K562 (cell line): ENCODE results near the gene DCPS. TPM values are rescaled to one million over a fixed set of nuclear protein-coding genes. Genes with fewer than 3 reads are reported as not detected.
A peak's percentile ranks its signal among the peaks of the same experiment; 100 is the strongest.

Experiments
- ADNP ChIP-seq: fragments of 200-800 bp; sonication (Bioruptor generic); IDR thresholded peaks from 2 replicates; pipeline ENCODE4 v1.6.1; 2016; ENCODE audit warnings: missing genetic modification characterization, missing compliant biosample characterization
- ARNT ChIP-seq, 2 experiments: fragments of 450-650 bp; IDR thresholded peaks; 2 replicates each; pipeline ENCODE4 v1.6.1; 2016; ENCODE audit warnings: mild to moderate bottlenecking in 1 of 2
- BHLHE40 ChIP-seq: IDR thresholded peaks from 2 replicates; pipeline ENCODE4 v1.6.1; 2011; ENCODE audit warnings: low read length, improper control_type of control experiment
- BRF1 ChIP-seq: IDR thresholded peaks from 3 replicates; pipeline ENCODE4 v1.6.1; 2011; ENCODE audit warnings: borderline replicate concordance, mild to moderate bottlenecking; ENCODE audit not compliant: insufficient read length; ENCODE audit errors: extremely low read depth
- CREM ChIP-seq: IDR thresholded peaks from 2 replicates; pipeline ENCODE4 v1.6.1; 2014; ENCODE audit warnings: antibody characterized with exemption, low read depth
- FOXJ2 ChIP-seq: fragments of 200-800 bp; sonication (Bioruptor generic); IDR thresholded peaks from 2 replicates; pipeline ENCODE4 v1.6.1; 2016; ENCODE audit warnings: missing genetic modification characterization, missing compliant biosample characterization
- HEY1 ChIP-seq: fragments of 250-450 bp; sonication (Bioruptor Pico); IDR thresholded peaks from 2 replicates; pipeline ENCODE4 v1.5.0; 2020; ENCODE audit warnings: mild to moderate bottlenecking, moderate library complexity, borderline replicate concordance
- HINFP ChIP-seq: fragments of 450-650 bp; conservative IDR thresholded peaks from 2 replicates; pipeline ENCODE4 v1.6.1; 2016; ENCODE audit warnings: missing genetic modification characterization, low read depth, mild to moderate bottlenecking, control low read depth, missing compliant biosample characterization
- HMGN3 ChIP-seq: IDR thresholded peaks from 2 replicates; pipeline ENCODE4 v1.6.1; 2011; ENCODE audit warnings: borderline replicate concordance, low read depth, mild to moderate bottlenecking, mixed read lengths, low read length; ENCODE audit not compliant: insufficient read length; ENCODE audit errors: extremely low read depth
- IRF1 ChIP-seq: sonication (generic); formaldehyde crosslinking; IDR thresholded peaks from 2 replicates; pipeline ENCODE4 v1.8.0; 2022; ENCODE audit warnings: missing genetic modification reagents, mild to moderate bottlenecking, borderline replicate concordance
- MXD1 ChIP-seq: fragments of 250-450 bp; sonication (Bioruptor Pico); IDR thresholded peaks from 2 replicates; pipeline ENCODE4 v1.8.0; 2021; ENCODE audit warnings: borderline replicate concordance, mild to moderate bottlenecking, moderate library complexity; ENCODE audit not compliant: poor library complexity, severe bottlenecking
- NFIC ChIP-seq: fragments of 450-650 bp; IDR thresholded peaks from 2 replicates; pipeline ENCODE4 v1.6.1; 2017; ENCODE audit warnings: mild to moderate bottlenecking, inconsistent platforms
- NR2C2 ChIP-seq, 2 experiments: fragments of 200-800 bp in 1 of 2; sonication (Bioruptor generic) in 1 of 2; sonication (generic) in 1 of 2; formaldehyde crosslinking in 1 of 2; IDR thresholded peaks; 2 replicates each; pipeline versions ENCODE4 v1.6.1 to v1.8.0; 2016 to 2022; ENCODE audit warnings: mild to moderate bottlenecking in 1 of 2, missing compliant biosample characterization in 1 of 2, missing genetic modification characterization in 1 of 2, missing genetic modification reagents in 1 of 2
- RBFOX2 ChIP-seq: fragments of 200-400 bp; formaldehyde crosslinking; IDR thresholded peaks from 2 replicates; pipeline ENCODE4 v1.6.1; 2017; ENCODE audit warnings: low read depth, mild to moderate bottlenecking, low read length, moderate library complexity
- SRSF3 ChIP-seq: fragments of 200-400 bp; formaldehyde crosslinking; IDR thresholded peaks from 2 replicates; pipeline ENCODE4 v1.6.1; 2016; ENCODE audit warnings: mild to moderate bottlenecking, low read length, moderate library complexity; ENCODE audit not compliant: insufficient read depth
- TAL1 ChIP-seq: fragments of 450-650 bp; IDR thresholded peaks from 2 replicates; pipeline ENCODE4 v1.6.1; 2016; ENCODE audit warnings: mild to moderate bottlenecking
- ZEB2 ChIP-seq: fragments of 450-650 bp; IDR thresholded peaks from 2 replicates; pipeline ENCODE4 v1.6.1; 2016
- ZKSCAN1 ChIP-seq: fragments of 150-350 bp; IDR thresholded peaks from 2 replicates; pipeline ENCODE4 v1.6.1; 2016; ENCODE audit warnings: low read depth, low read length
- ZNF354B ChIP-seq: fragments of 250-450 bp; sonication (Bioruptor Pico); IDR thresholded peaks from 2 replicates; pipeline ENCODE4 v1.4.0; 2020
- ZNF592 ChIP-seq: fragments of 450-650 bp; IDR thresholded peaks from 2 replicates; pipeline ENCODE4 v1.6.1; 2017; ENCODE audit warnings: antibody characterized with exemption, mild to moderate bottlenecking
- ZNF79 ChIP-seq: fragments of 250-450 bp; sonication (Bioruptor Pico); IDR thresholded peaks from 2 replicates; pipeline ENCODE4 v1.4.0; 2020; ENCODE audit warnings: low read depth, mild to moderate bottlenecking, moderate library complexity
- polyA plus RNA-seq, 8 experiments: library from polyadenylated mRNA; depleted of rRNA in 4 of 8; stranded (reverse) in 5 of 8; unstranded in 3 of 8; fragments of >200 nt; fragmentation: Nextera tagmentation in 2 of 8; fragmentation: Illumina TruSeq in 1 of 8; extraction: Ambion mirVana in 2 of 8; extraction: Trizol in 1 of 8; gene quantifications; 2 replicates each; pipeline versions ENCODE4 v1.2.1 to v1.2.3, GENCODE V29; 2011 to 2014; ENCODE audit warnings: inconsistent platforms in 1 of 8, missing spikeins in 1 of 8
- total RNA-seq, 7 experiments: library from RNA; depleted of rRNA in 6 of 7; stranded (reverse); fragments of >200 nt in 6 of 7; fragmentation: Illumina TruSeq in 2 of 7; extraction: Trizol in 2 of 7; gene quantifications; 2 replicates each; pipeline versions ENCODE4 v1.2.1 to v1.2.3, GENCODE V29; 2011 to 2021; ENCODE audit warnings: low replicate concordance in 1 of 7

DCPS gene
- total and polyA plus RNA-seq, 9 of the 15 experiments (the other 6 are each of a cell fraction or from before 2014, with no cell fraction given): 8.7 to 38.1 (median 17.9) TPM

GRCh38 chr11:126345759-126346585 is 42.1 kb downstream of the DCPS start (continued):
- TF ChIP-seq MXD1 (CRISPR knock-in tag) (no peak), ZNF79 (CRISPR knock-in tag) (no peak), BHLHE40 (peak; percentile 88), BRF1 (no peak), ZNF354B (CRISPR knock-in tag) (no peak), SRSF3 (no peak), NFIC (peak; percentile 63), ARNT (IDR thresholded peaks at IDR 0.05) (0 out of 4 replicates have a peak, but pooled peaks of 1 of the 2 experiments have one; percentile 81), ZKSCAN1 (peak; percentile 60; the same call in 1 of the 2 replicates), ZNF592 (no peak; the same call in none of the 2 replicates), HMGN3 (peak; percentile 45), TAL1 (peak; percentile 82), RBFOX2 (peak; percentile 63), HEY1 (CRISPR knock-in tag) (no peak; the same call in 1 of the 2 replicates), NR2C2 (CRISPR knock-in tag; IDR thresholded peaks at IDR 0.05) (no peak), NR2C2 (tag; IDR thresholded peaks at IDR 0.05) (peak; percentile 74), HINFP (tag) (no peak), IRF1 (no peak), CREM (peak; percentile 70), FOXJ2 (peak; percentile 70), ZEB2 (peak; percentile 71), ADNP (peak; percentile 69; the same call in 1 of the 2 replicates)
